ENCODE data around the gene PCSK4.

DNA sequence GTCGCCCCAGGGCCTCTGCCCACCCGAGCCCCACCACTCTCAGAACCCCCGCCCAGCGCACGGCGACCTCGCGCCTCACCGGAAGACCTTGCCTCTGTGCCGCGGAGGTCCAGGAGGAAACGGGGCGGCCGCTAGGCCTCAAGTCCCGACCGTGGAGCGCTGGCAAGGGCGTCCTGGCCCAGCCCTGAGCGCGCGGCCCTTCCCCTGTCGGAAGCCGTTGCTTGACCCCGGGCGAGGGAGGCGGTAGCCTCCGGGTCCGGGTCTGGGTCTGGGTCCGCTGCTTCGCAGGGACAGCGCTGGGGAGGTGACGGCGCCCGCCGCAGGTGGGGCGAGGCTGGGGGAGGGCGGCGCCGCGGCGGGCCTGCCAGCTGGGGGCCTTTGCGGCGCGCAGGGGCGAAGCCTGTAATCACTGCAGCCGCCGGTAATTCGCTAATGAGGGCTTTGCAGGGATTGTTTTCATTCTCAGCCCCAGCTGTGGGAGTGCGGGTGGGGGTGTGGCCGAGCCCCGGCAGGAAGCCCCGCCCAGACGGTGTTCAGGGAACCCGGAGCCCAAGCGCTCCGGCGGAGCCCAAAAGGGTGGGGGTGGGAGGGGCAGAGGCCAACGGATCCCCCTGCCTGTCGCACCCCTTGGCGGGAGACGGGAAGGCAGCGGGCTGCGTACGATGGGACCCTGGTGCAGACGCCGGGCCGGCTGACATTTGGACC, 19.7 kb downstream of the PCSK4 start:
- TF ChIP-seq POLR2AphosphoS5 (IDR thresholded peaks at IDR 0.05; ENCODE audit: insufficient read depth in 1 of 2, low read depth in 1 of 2) = peak in 1 of 2 donors; percentile 36
- TF ChIP-seq, protein P1, sequence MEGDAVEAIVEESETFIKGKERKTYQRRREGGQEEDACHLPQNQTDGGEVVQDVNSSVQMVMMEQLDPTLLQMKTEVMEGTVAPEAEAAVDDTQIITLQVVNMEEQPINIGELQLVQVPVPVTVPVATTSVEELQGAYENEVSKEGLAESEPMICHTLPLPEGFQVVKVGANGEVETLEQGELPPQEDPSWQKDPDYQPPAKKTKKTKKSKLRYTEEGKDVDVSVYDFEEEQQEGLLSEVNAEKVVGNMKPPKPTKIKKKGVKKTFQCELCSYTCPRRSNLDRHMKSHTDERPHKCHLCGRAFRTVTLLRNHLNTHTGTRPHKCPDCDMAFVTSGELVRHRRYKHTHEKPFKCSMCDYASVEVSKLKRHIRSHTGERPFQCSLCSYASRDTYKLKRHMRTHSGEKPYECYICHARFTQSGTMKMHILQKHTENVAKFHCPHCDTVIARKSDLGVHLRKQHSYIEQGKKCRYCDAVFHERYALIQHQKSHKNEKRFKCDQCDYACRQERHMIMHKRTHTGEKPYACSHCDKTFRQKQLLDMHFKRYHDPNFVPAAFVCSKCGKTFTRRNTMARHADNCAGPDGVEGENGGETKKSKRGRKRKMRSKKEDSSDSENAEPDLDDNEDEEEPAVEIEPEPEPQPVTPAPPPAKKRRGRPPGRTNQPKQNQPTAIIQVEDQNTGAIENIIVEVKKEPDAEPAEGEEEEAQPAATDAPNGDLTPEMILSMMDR (IDR thresholded peaks at IDR 0.05) = no peak

Data from vagina (tissue), 2 donors.